ENCODE data around the gene PYGM. TPM values are rescaled to one million over a fixed set of nuclear protein-coding genes. Genes with fewer than 3 reads are reported as not detected.

PYGM gene
- polyA plus RNA-seq (ENCODE audit: insufficient read length): 300 TPM

DNA sequence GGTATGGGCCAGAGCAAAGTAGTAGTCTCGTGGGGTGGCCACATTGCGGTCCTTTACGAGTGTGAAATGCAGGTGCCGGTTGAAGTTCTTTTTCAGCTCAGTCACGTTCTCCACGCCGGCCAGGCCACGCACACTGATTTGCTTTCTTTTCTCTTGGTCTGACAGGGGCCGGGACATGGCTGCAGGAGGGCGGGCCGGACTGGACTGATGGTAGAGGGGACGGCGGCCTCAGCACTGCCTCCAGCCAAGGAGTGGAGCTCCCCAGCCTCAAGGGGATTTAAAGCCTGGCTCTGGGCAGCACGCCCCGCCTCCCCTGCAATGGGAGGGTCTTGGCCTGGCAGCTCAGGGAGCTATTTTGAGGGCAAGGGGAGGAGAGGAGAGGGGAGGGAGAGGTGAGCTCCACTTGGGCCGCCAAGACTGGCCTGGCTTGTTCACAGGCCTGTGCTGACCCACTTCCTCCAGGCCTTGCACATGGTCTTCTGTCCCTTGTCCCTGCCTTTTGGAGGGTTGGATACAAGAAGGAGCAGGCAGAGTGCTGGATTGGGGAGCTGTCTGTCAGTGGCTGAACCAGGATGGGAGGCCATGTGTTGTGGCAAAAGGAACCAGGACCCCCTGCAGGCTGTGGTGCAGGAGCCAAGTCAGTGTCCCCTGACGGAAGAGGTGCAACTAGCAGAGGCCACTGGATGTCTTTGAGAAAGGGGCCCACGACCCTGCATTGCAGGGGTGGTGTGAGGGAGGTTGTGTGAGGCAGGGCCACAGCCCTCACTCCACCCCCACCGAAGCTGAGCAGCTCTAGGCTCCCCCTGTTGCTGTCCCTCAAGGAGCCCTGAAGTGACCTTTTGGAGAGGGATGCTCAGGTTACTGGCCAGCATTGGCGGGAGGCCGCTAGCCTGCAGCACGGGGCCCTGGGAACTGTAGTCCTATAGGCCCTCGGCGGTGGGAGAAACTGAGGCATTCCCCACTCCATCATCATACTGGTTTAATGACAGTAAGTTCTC, at the start of gene PYGM:
TSS of gene PYGM (minus strand) at position 253 of the 998 bp plus-strand sequence. CDS start at position 177, 76 bp downstream.
- peak; percentile 85 for DNase-seq

DNA sequence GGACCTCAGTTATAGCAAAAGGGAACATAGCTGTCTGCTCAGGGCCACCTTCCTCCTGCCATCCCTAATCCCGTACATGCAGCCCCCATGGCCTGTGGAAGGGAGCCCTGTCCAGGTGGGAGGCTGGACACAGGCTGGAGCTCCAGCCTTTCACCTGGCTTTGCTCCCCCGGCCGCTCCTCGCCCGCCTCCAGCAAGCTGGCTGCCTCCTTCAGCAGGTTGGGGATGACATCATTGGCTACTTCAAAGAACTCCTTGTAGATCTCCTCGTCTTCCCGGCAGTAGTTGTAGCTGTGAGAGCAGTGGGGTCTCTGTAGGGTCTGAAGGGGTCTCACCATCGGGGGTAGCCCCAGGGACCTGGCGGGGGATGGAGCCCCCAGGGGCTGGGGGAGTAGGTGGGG, 45.7 kb upstream of the PYGM start:
- DNase-seq: no peak

DNA sequence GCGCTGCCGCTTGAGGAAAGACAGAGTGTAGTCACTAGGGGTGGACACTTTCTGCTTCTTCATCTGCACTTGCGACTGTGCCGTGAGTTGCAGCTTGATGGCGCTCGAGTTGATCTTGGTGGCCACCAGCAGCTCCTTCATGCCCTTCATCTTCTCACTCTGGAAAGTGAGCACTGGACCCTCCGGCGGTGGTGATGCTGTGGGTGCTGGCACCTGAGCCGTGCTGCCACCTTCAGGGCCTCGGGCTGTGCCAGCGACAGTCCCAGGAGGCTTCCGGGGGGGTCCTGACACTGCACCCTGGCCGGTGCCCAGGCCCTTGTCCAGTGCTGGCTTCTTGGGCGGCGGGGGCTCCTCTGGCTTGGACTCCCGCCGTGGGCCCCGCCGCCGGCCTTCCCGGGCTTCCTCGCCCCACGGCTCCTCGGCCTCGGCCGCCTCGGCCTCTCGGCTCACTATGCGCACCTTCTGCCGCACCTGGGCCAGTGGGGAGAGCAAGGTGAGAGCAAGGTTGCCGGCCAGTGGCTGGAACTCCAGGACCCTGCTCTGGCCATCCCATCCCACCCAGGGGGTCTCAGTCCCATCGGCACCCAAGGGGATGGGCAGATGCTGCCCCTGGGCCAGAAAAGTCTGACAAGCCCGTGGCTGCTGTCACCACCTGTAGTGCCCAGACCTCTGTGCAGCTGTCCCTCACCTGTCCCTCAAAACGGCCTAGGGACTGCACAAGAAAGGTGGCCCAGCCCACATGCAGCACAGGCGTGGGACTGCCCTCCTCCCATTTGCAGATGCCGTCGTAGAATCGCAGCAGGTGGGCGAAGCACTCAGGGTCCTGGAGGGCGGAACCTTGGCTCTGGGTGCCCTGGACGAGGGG, 44.8 kb upstream of the PYGM start:
- no peak for DNase-seq

DNA sequence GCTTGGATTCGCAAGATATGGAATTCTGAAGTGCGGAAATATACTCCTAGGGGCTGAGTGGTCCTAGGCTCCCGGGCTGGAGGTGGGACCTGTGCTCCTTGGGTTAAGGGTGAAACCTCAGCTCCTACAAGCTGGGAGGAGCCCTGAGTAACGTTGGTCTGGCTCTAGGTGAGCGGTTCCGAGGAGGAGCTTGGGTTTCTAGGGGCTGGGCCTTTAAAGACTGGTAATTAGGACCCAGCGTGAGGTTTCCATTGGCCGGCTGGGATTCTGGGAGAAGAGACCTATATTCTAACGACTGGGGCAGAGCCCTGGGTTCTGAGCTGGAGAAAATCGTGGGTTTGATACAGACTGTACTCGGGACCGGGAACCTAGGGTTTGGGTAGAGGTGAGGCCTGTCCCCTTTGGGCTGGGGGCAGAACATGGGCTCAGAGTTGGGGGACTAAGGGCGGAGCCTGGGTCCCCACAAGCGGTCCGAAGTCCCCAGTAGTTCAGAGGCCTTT, 44.1 kb upstream of the PYGM start:
- no peak for DNase-seq

DNA sequence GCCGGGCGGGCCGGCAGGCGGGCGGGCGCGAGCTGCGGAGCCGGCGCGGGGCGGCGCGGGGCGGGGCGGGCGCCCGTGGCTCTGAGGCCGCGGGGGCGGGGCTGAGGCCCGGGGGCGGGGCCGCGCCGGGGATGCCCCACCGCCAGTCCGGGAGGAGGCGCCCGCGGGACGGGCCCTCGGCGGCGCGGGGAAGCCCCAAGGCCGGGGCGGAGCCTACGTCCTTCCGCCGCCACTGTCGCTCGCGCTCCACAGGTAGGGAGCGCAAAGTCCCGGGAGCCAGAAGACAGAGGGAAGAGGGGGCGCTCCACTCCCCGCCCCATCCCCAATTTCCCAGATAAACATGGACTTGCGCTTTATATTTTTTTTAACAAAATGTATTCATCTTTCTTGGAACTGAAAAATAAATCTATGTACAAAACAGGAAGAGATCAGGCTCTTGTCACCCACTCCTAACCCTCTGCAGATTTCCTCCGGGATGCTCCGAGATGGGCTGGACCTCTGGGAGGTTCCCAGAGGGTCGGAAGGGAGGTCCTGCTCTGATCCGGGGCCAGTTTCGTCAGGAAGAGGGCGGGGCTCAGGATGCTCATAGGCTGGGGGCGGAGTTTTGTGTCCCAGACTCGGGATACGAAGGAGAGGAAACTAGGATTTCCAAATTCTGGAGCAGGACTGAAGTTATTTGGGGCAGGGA, 43.5 kb upstream of the PYGM start, which contains the start of gene MAP4K2:
TSS of gene MAP4K2 (minus strand) at position 57 of the 688 bp plus-strand sequence. CDS start 65 bp downstream, outside the sequence.
- peak; percentile 87 for DNase-seq

DNA sequence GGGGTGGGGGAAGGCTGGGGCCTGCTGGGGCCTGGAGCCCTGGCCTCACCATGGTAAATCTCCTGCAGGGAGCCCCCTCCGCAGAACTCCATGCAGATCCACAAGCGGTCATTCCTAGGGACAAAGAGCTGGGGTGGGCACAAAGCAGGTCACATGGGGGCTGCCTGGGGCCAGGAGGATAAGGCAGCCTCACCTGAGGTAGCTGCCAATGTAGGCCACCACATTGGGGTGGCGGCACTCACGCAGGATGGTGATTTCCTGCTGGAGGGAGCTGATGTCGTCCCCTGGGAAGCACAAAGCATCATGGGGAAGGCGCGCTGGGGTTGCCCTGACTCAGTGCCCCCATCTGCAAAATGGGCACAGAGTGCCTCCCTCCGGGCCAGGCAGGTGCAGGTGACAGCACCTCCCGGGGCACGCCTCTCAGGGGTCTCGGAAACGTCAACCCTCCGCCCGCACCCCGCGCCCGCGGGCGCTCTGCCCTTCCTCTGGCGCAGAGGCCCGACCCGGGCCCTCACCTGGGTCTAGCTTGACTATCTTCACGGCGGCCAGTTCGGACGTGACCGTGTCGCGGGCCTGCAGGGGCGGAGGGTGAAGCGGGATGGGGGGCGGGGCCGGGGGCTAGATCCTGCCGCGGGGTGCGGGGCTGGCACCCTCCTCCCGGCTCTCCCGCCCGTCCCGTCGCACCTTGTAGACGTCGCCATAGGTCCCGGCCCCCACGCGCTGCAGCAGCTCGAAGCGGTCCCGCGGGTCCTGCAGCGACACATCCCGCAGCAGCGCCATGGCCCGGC, 42.8 kb upstream of the PYGM start:
- DNase-seq: peak; percentile 31

DNA sequence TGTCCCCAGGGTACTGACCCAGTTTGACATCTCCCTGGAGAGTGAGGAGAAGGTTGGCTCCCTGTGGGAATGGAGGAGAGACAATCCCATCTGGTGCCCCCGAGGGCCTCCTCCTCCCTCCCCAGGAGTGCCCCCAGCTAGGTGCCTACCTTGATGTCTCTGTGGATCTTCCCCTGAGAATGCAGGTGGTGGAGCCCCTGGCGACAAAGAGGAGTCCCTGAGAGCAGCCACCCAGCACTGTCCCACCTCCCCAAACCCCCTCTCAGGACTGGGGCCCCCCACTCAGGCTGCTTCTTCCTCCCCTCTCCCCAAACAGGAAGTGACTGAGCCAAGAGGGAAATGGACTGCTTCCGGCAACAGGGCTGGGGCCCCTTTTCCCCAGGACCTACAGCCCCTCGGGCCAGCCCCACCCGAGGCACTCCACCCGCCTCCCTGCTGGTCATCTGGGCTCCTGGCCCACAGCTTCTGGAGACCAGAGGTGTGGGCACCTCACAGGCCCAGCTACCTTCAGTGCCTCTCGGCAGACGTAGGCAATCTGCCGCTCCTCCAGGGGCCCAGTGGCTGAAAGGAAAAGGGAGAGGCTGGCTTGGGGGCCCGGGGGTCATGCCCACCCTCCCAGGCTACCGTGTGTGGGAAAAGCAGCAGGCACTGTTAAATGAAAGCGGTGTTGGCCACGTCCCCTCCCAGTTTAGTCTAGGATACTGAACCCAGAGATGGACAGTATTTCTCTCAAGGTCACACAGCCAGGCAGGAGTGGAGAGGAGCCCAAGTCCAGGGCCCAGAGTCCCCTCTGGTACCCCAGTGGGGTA, 42.0 kb upstream of the PYGM start:
- DNase-seq: no peak

DNA sequence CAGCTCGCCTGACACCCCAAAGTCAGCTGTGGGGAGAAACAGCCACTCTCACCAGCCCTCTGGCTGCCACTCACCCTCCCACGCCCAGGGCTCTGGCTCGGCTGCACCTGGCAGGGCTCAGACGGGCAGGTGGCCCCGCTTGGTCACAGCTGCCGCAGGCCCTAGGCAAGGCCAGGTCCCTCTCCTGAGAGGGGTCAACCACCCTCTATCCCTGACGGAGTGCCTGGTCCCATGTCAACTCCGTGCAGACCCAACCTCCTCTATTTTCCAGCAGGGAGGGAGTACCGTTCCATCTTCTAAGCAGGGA, 41.3 kb upstream of the PYGM start:
- no peak for DNase-seq

DNA sequence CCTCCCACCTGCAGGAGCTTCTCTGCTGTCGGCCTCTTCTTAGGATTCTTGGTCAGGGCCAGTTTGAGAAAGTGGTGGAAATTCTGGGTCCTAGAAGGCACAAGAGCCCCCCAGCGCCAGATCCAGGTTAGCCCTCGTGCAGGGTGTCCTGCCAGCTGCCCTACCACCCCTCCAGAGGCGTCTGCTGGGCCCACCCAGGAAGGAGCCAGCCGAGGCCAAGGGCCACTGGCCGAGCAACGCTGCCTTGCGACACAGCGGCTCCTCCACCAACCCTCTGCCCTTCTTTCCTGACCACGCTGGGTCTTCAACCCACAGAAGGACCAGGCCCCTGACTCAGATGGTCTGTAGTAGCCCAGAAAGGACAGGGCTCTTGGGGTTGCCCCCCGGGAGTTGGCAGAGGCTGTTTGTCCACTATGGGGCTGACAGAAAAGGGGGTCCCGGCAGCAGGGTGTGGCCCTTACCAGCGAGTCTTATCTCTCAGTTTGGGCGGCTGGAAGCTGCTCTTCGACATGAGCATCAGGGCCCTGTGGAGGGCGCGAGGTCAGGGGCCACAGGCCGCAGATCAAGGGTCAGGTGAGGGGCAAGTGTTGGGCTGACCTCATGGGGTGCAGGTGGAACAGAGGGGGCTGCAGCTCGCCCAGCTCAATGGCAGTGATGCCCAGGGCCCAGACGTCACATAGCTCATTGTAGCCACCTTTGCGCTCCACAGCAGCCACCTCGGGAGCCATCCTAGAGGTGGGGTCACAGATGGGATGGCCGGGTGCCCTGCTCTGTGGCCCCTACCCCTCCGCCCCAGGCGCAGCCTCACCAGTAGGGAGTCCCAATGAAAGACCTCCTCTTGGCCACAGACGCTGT, 40.8 kb upstream of the PYGM start:
- no peak for DNase-seq

DNA sequence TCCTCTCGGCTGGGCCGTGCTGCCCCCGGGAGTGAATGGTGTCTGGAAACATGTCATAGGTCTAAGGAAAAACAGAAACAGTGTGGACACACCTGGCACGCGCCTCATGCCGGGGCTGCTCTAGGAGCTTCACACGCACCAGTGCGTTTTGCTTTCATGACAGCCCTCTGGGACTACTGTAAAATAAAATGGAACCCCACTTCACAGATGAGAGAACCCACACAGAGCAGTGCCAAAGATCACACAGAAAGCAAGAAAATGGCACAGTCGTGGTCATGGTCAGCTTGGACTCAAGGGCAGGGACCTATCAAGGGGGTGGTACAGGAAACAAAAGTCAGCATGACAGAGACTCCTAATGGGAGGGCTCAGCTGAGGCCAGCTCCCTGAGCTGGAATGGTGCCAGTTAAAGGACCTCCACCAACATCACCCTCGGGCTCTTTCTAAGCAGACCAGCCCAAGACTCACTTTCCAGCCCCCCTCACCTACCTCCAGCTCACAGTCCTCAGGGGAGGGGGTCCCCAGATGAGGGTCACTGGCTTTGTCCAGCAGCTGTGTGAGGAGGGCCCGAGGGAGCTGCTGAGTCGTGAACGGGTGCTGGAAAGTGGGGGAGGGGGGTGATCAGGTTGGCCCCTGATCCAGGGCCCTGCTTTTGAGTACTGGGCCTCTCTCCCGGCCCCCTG, 40.0 kb upstream of the PYGM start:
- DNase-seq: no peak

DNA sequence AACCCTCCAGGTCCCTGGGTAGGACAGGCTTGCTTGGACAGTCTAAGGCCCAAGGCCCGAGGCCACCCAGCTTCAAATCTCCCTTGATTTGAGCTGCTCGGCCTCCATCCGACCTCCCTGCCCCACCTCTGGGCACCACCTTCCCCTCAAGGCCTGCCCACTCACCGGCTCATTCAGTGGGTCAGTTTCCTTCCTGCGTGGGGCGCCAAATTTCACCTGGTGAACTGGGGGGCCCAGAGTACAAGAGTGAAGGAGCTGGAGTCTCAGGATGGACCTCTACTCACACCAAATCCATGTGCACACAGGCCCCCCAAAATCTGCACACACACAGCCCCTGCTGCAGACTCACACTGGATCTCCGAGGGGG, 39.5 kb upstream of the PYGM start:
- DNase-seq: no peak

DNA sequence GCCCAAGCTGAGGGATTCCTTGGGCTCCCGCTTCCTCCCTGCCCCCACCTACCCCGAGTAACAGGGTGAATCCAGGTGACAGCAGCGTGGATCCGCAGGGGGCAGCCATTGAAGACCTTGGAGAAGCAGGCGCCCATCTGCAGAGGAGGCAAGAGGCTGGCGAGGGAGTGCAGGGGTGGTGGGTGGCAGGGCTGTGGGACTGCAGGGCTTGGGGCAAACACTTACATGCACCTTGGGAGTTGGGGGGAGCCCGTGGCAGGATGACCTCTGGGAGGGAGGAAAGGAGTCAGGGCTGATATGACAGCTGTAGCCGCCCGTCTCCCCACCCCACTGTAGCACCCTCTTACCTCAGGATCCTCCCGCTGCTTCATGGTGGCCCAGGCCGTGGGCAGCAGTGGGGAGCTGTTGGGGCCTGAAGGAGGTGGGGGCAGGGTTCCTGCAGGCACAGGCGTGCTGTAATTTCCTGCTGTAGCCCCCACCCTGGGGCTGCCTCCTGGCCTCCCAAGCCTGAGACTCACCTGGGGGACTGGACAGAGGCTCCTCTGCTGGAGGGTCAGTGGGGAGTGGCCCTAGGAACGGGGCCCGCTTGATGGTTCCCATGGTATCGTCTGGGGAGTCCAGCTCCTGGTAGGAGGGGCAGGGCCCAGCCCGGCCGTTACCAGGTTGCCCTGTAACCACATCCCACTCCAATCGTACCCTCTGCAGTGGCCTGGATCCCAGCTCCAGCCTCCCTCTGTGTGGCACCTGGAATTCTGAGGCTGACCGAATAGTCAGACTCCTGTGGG, 37.2 kb upstream of the PYGM start:
- DNase-seq: no peak

DNA sequence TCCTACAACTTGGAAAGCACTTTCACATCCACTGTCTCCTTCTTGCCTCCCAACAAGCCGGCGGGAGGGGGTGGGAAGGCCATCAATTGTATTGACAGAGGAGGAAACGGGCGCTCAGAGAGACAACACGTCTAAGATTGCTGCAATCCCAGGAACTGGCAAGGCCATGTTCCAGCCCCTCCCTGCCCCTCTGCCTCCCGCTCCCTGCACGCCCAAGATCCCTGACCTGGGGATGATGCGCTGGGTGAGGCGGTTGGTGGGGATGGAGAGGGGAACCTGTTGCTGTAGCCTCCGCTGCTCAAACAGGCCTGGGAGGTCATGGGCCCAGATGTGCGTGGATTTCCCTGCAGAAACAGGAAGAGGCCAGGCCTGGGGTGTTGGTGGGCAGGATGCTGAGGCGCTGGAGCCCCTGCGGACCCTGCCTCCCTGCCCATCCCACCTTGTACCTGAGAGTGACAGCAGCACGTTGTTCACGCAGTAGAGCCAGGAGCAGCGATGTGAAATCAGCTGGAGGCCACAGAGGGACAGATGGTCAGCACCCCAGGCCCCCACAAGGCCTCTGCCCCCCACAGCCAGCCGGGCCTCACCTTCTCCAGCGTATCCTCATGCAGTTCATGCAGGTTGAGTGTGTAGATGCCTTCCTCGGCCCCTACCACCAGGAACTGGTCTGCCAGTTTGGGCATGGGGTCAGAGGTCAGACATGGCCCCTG, 36.4 kb upstream of the PYGM start:
- no peak for DNase-seq

DNA sequence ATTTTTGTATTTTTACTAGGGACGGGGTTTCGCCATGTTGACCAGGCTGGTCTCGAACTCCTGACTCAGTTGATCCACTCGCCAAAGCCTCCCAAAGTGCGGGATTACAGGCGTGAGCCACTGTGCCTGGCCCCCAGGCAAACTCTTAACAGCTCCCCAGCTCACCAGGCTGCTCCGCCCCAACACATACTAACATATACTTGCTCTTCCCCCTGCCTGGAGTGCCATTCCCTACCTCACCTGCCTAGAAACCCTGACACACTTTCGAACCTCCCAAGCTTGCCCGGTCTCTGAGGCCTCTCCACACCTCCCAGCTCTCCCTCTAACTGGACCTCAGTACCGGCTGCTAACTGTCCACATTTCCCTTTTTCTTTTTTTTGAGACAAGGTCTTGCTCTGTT, 34.8 kb upstream of the PYGM start:
- no peak for DNase-seq

DNA sequence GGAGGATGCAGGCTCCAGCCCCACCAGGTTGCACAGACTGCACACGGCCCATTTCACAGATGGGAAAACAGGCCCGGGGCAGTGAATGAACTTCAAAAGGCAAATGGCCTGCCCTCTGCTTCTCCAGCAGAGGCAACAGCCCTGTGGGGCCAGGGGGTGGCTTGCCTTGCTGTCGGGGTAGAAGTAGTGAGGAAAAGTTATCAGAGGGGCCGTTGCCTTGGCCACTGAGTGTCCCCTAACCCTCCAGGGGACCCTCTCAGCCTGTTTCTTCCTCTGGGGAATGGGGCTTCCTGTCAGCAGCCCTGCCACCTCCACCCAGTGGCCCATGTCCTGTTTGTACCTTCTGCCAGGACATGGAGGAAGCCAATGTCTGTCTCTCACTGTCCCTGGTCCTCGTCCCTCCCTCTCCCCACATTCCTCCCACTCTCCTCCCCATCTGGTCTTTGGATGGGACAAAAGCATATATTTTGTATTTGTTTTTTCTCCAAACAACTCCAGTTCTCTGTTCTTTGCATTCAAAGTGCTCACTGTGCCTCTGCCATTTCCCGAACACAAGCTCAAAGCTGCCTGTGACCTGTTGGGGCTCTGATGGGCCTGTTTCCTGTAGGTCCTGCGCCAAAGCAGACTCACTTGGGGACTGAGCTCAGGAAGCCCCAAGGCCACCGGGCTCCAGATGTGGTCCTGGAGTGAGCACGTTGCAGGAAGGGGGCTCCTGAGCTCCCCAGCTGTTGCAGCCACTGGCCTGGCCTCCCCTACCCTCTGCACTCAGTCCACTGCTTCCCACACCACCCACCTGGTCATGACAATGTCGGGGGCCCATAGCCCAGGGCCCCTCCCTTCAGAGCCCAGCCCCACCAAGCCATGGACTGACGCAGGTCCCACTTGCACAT, 33.7 kb upstream of the PYGM start:
- peak; percentile 32 for DNase-seq

DNA sequence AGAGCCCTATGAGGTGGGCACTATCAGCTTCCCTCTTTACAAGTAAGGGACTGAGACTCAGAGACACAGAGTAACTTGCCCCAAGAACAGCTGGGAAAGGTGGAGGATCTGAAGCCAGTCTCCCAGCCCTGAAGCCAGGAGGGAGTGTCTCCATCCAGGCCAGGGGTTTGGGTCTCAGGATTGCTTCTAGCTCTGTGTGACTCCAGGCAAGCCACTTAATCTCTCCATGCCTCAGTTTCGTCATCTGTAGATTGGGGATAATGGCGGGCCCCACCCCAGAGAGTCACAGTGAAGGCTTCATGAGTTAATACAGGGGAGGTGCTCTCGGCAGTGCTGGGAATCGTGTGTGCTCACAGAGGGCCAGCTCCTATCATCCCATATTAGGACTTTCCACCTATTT, 32.7 kb upstream of the PYGM start:
- no peak for DNase-seq

All from hindlimb muscle (tissue), 1 donor.